Glomerular endothelial cell (primary cell): ENCODE measurements around the gene CARD9. TPM values are rescaled to one million over a fixed set of nuclear protein-coding genes. Genes with fewer than 3 reads are reported as not detected.

ENCODE experiments used
- DNase-seq: peaks from one replicate; pipeline ENCODE4 v3.0.0-alpha.2; 2011; ENCODE audit warnings: low read depth, low spot score; ENCODE audit errors: extremely low read depth
- total RNA-seq: library from RNA; depleted of rRNA; stranded (reverse); fragments of >200 nt; gene quantifications from 2 replicates; pipeline ENCODE4 v1.2.3, GENCODE V29; 2015

The CARD9 gene
- total RNA-seq, 1 donor from 2014 or later = 0.23 TPM

GRCh38 chr9:136401173-136401922 is 27.9 kb upstream of the CARD9 start:
- no peak for DNase-seq

GRCh38 chr9:136400038-136400834 is 26.8 kb upstream of the CARD9 start, which contains the start of gene SNAPC4:
SNAPC4 (minus strand) TSS chr9:136400170; CDS start chr9:136398428, 1,742 bp downstream.
- DNase-seq = no peak

- DNase-seq = no peak
These were observed 25.9 kb upstream of the CARD9 start for GRCh38 chr9:136399176-136400037.

- DNase-seq = no peak
These were observed 24.8 kb upstream of the CARD9 start for GRCh38 chr9:136398286-136398685.

GRCh38 chr9:136397643-136398042 is 24.2 kb upstream of the CARD9 start:
- DNase-seq = no peak

- no peak for DNase-seq
These were observed 22.7 kb upstream of the CARD9 start for GRCh38 chr9:136396219-136396515.

- no peak for DNase-seq
These were observed 22.1 kb upstream of the CARD9 start for GRCh38 chr9:136395345-136396218.

- no peak for DNase-seq
These were observed 21.5 kb upstream of the CARD9 start for GRCh38 chr9:136395020-136395340.

GRCh38 chr9:136394312-136395019 is 21.0 kb upstream of the CARD9 start:
- no peak for DNase-seq

- DNase-seq = no peak
These were observed 20.1 kb upstream of the CARD9 start for GRCh38 chr9:136393531-136393930.

GRCh38 chr9:136392538-136393449 is 19.3 kb upstream of the CARD9 start:
- no peak for DNase-seq

- DNase-seq = no peak
These were observed 18.5 kb upstream of the CARD9 start for GRCh38 chr9:136391737-136392537.

- DNase-seq = no peak
These were observed 15.9 kb upstream of the CARD9 start for GRCh38 chr9:136389396-136389795.

- no peak for DNase-seq
These were observed 13.7 kb upstream of the CARD9 start for GRCh38 chr9:136387217-136387616.

- no peak for DNase-seq
These were observed 12.5 kb upstream of the CARD9 start for GRCh38 chr9:136386018-136386417.

- no peak for DNase-seq
These were observed 11.5 kb upstream of the CARD9 start for GRCh38 chr9:136385015-136385414.

- no peak for DNase-seq
These were observed 10.0 kb upstream of the CARD9 start for GRCh38 chr9:136383436-136383835.

GRCh38 chr9:136381966-136382513 is 8.6 kb upstream of the CARD9 start:
- no peak for DNase-seq
